A549 (cell line): Measurements from ENCODE around the gene PPP1R3E.

Experiments
- MAZ ChIP-seq: fragments of 150-350 bp; IDR thresholded peaks from 2 replicates; pipeline ENCODE4 v1.6.1; 2014; ENCODE audit warnings: antibody characterized with exemption, low read depth, low read length, borderline replicate concordance
- TF ChIP-seq, protein P1 (sequence below): fragments of >200 bp; sonication (Bioruptor Twin); formaldehyde crosslinking; IDR thresholded peaks from 3 replicates; pipeline ENCODE4 v1.5.1; 2016
- TF ChIP-seq, protein P2 (sequence below): fragments of 450-650 bp; IDR thresholded peaks from 2 replicates; pipeline ENCODE4 v1.6.1; 2014; ENCODE audit warnings: antibody characterized with exemption

DNA sequence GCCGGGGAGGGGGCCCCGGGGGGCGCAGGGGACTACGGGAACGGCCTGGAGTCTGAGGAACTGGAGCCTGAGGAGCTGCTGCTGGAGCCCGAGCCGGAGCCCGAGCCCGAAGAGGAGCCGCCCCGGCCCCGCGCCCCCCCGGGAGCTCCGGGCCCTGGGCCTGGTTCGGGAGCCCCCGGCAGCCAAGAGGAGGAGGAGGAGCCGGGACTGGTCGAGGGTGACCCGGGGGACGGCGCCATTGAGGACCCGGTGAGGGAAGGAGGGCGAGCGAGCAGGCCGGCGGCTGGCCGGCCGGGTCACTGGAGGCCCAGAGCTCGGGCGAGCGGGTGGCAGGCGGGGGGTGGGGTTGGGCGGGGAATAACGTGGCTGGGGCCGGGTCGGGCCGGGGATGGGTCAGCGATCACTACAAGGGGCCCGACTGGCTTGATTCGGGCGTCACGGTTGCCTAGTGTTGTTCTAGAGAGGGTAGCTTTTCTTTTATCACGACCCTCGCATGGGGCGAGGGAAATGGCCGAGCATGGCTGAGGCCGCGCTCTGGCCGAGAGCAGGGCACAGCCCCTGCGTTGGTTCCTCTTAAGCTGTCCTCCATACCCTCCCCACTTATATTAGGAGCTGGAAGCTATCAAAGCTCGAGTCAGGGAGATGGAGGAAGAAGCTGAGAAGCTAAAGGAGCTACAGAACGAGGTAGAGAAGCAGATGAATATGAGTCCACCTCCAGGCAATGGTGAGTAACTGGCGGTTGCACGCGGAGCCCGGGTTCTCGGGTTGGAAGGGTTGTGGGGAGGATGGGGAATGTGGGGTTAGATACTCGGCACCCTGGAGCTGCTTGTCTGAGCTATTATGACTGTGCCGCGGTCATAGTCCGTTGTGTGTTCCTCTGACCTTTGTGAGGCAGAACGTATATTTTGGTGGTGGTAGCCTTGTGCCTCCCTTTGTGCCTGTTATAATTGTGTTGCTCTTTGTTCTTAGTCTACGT is 19.2 kb upstream of the PPP1R3E start:
- TF ChIP-seq, protein P1, sequence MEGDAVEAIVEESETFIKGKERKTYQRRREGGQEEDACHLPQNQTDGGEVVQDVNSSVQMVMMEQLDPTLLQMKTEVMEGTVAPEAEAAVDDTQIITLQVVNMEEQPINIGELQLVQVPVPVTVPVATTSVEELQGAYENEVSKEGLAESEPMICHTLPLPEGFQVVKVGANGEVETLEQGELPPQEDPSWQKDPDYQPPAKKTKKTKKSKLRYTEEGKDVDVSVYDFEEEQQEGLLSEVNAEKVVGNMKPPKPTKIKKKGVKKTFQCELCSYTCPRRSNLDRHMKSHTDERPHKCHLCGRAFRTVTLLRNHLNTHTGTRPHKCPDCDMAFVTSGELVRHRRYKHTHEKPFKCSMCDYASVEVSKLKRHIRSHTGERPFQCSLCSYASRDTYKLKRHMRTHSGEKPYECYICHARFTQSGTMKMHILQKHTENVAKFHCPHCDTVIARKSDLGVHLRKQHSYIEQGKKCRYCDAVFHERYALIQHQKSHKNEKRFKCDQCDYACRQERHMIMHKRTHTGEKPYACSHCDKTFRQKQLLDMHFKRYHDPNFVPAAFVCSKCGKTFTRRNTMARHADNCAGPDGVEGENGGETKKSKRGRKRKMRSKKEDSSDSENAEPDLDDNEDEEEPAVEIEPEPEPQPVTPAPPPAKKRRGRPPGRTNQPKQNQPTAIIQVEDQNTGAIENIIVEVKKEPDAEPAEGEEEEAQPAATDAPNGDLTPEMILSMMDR, result no peak
- no peak for TF ChIP-seq MAZ
- TF ChIP-seq, protein P2, sequence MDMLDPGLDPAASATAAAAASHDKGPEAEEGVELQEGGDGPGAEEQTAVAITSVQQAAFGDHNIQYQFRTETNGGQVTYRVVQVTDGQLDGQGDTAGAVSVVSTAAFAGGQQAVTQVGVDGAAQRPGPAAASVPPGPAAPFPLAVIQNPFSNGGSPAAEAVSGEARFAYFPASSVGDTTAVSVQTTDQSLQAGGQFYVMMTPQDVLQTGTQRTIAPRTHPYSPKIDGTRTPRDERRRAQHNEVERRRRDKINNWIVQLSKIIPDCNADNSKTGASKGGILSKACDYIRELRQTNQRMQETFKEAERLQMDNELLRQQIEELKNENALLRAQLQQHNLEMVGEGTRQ, result no peak
